ENCODE measurements around the gene NTPCR. TPM values are rescaled to one million over a fixed set of nuclear protein-coding genes. Genes with fewer than 3 reads are reported as not detected.
"Not testable (repeated sequence)": the region's sequence is repeated elsewhere in the genome, so short reads cannot be mapped to it uniquely, and the experiment has no call there.

The NTPCR gene
- total RNA-seq, 2 donors from 2014 or later = 20.9 to 50.5 TPM

DNA sequence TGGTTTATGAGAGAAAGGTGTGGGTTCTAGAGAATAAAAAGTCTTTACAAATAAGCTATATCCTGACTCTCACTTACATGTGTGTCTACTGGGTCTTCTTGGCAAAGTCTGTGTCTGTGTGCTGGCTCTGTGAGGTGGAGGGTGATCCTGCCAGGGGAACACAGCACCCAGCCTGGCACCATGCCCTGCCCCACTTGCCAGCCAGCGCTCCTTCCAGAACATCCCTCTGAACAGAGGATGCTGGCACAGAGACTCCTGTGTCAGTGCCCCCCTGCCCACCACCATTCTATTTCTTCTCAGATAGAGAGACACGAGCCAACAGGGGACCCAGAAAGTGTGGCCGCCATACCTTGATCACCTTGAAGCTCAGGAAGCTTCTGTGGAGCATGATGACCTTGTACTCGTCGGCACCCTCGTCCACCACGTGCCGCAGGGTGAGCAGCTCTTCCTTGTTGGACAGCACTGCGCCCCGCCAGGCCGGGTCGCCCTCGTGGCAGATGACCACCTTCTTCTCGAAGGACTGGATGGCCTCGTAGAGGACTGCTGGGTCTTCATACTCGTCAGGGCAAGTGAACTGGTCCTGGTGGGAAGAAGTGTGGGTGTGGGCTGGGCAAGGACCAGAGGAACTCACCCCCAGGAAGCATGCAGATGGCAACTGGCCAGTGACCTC lies 49.7 kb downstream of the NTPCR start:
- Mint-ChIP-seq H3K9me3 (no peaks in the 10 kb centered on the region), H3K36me3 (ENCODE audit: insufficient read depth in 2 of 2) (peaks cover 13 to 25% of the 10 kb centered on the region in 2 donors), H3K27me3 (ENCODE audit: low read depth) (no peaks in the 10 kb centered on the region), H3K27ac (no peak overlapping the region), H3K4me3 (no peak overlapping the region), H3K4me1 (ENCODE audit: low read depth) (no peaks in the 10 kb centered on the region)
- DNase-seq (no peak), ATAC-seq (replicated peaks in 1 of 2) (no peak)

DNA sequence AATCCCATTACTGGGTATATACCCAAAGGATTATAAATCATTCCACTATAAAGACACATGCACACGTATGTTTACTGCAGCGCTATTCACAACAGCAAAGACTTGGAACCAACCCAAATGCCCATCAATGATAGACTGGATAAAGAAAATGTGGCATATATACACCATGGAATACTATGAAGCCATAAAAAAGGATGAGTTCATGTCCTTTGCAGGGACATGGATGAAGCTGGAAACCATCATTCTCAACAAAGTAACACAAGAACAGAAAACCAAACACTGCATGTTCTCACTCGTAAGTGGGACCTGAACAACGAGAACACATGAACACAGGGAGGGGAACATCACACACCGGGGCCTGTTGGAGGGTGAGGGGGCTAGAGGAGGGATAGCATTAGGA lies 53.2 kb downstream of the NTPCR start:
- H3K27me3 Mint-ChIP-seq (ENCODE audit: low read depth) = not testable (repeated sequence)

GRCh38 chr1:233004451-233004850 lies 54.0 kb downstream of the NTPCR start:
- no peaks in the 10 kb centered on the region for H3K4me1 Mint-ChIP-seq (ENCODE audit: low read depth)

More for the DNA sequence above, 53.2 kb downstream of the NTPCR start:
- not testable (repeated sequence) for H3K4me1 Mint-ChIP-seq (ENCODE audit: low read depth); H3K36me3 Mint-ChIP-seq (ENCODE audit: insufficient read depth in 2 of 2); DNase-seq; H3K9me3 Mint-ChIP-seq; H3K27ac Mint-ChIP-seq; ATAC-seq (replicated peaks in 1 of 2); H3K4me3 Mint-ChIP-seq

GRCh38 chr1:233005156-233005555 lies 54.7 kb downstream of the NTPCR start:
- DNase-seq = no peak
- H3K9me3 Mint-ChIP-seq = no peaks in the 10 kb centered on the region

More at GRCh38 chr1:233004451-233004850, 54.0 kb downstream of the NTPCR start:
- Mint-ChIP-seq H3K27ac (no peak overlapping the region), H3K36me3 (ENCODE audit: insufficient read depth in 2 of 2) (peaks cover 3 to 6% of the 10 kb centered on the region in 2 donors), H3K4me3 (no peak overlapping the region), H3K9me3 (no peaks in the 10 kb centered on the region), H3K27me3 (ENCODE audit: low read depth) (no peaks in the 10 kb centered on the region)
- DNase-seq = no peak
- ATAC-seq (replicated peaks in 1 of 2) = no peak

GRCh38 chr1:233005703-233006102 lies 55.3 kb downstream of the NTPCR start:
- Mint-ChIP-seq H3K27ac (no peak overlapping the region), H3K27me3 (ENCODE audit: low read depth) (no peaks in the 10 kb centered on the region), H3K4me1 (ENCODE audit: low read depth) (no peaks in the 10 kb centered on the region), H3K4me3 (no peak overlapping the region), H3K36me3 (ENCODE audit: insufficient read depth in 2 of 2) (peaks cover 0 to 3% of the 10 kb centered on the region in 2 donors), H3K9me3 (no peaks in the 10 kb centered on the region)
- DNase-seq (no peak), ATAC-seq (replicated peaks in 1 of 2) (no peak)

More at GRCh38 chr1:233005156-233005555, 54.7 kb downstream of the NTPCR start:
- ATAC-seq (replicated peaks in 1 of 2) = no peak
- Mint-ChIP-seq H3K27me3 (ENCODE audit: low read depth) (no peaks in the 10 kb centered on the region), H3K27ac (no peak overlapping the region), H3K4me3 (no peak overlapping the region), H3K4me1 (ENCODE audit: low read depth) (no peaks in the 10 kb centered on the region), H3K36me3 (ENCODE audit: insufficient read depth in 2 of 2) (peaks cover 2 to 3% of the 10 kb centered on the region in 2 donors)

- Mint-ChIP-seq H3K27me3 (ENCODE audit: low read depth) (no peaks in the 10 kb centered on the region), H3K4me1 (ENCODE audit: low read depth) (no peaks in the 10 kb centered on the region), H3K4me3 (no peak overlapping the region), H3K36me3 (ENCODE audit: insufficient read depth in 2 of 2) (peaks cover 0 to 3% of the 10 kb centered on the region in 2 donors), H3K9me3 (no peaks in the 10 kb centered on the region), H3K27ac (no peak overlapping the region)
- DNase-seq (no peak), ATAC-seq (replicated peaks in 1 of 2) (no peak)
Measured at GRCh38 chr1:233006108-233006507, 55.7 kb downstream of the NTPCR start.

GRCh38 chr1:233006541-233006973 lies 56.1 kb downstream of the NTPCR start:
- H3K27me3 Mint-ChIP-seq (ENCODE audit: low read depth) = no peaks in the 10 kb centered on the region
- H3K27ac Mint-ChIP-seq = no peak overlapping the region
- DNase-seq (no peak), ATAC-seq (replicated peaks in 1 of 2) (no peak)
- no peaks in the 10 kb centered on the region for H3K4me1 Mint-ChIP-seq (ENCODE audit: low read depth)
- H3K36me3 Mint-ChIP-seq (ENCODE audit: insufficient read depth in 2 of 2) = peaks cover 0 to 3% of the 10 kb centered on the region in 2 donors
- no peaks in the 10 kb centered on the region for H3K9me3 Mint-ChIP-seq
- H3K4me3 Mint-ChIP-seq = no peak overlapping the region

DNA sequence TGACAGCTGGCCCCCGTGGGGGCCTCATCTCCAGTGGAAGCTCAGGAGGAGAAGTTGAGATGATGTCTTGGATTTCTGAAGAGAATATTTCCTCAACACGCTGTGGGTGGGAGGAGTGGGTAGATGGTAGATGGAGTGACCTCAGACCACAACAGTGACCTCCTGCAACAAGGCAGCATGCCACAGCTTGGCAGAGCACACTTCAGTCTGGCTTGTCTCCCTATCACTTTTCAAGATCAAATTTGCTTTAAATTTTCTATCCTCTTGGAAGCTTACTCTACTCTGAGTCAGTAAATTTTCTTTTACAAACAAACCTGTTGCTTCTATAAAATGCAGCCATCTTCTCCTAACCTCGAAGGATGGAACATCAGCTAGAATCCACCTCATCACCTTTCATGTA lies 59.7 kb downstream of the NTPCR start:
- ATAC-seq (replicated peaks in 1 of 2) (no peak), DNase-seq (no peak)
- no peak overlapping the region for H3K27ac Mint-ChIP-seq
- no peaks in the 10 kb centered on the region for H3K9me3 Mint-ChIP-seq
- no peak overlapping the region for H3K4me3 Mint-ChIP-seq
- no peaks in the 10 kb centered on the region for H3K4me1 Mint-ChIP-seq (ENCODE audit: low read depth)
- H3K27me3 Mint-ChIP-seq (ENCODE audit: low read depth) = no peaks in the 10 kb centered on the region
- H3K36me3 Mint-ChIP-seq (ENCODE audit: insufficient read depth in 2 of 2) = peaks cover 0 to 4% of the 10 kb centered on the region in 2 donors

DNA sequence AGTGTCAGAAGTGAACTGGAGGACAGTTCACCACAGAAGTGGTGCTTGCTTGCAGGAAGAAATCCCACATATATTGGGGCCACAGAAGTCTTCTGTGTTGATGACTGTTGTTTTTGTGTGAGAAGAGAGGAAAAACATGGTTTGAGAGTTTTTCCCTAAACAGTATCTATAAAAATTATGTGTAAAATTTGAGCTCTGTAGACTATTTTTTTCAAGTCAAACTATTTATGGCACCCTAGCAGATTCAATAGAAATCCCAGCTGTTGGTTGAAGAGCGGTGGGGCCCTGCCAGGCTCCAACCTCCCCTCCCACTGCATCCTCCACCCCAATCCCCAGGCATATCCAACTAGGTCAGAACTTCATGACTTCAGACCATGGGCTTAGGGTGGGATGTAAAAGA lies 61.6 kb downstream of the NTPCR start:
- Mint-ChIP-seq H3K36me3 (ENCODE audit: insufficient read depth in 2 of 2) (peaks cover 2 to 4% of the 10 kb centered on the region in 2 donors), H3K4me3 (no peak overlapping the region), H3K27ac (no peak overlapping the region), H3K9me3 (no peaks in the 10 kb centered on the region), H3K27me3 (ENCODE audit: low read depth) (no peaks in the 10 kb centered on the region), H3K4me1 (ENCODE audit: low read depth) (peaks cover 5% of the 10 kb centered on the region)
- ATAC-seq (replicated peaks in 1 of 2) (no peak), DNase-seq (no peak)

- Mint-ChIP-seq H3K27me3 (ENCODE audit: low read depth) (no peaks in the 10 kb centered on the region), H3K36me3 (ENCODE audit: insufficient read depth in 2 of 2) (peaks cover 4 to 6% of the 10 kb centered on the region in 2 donors)
Measured at GRCh38 chr1:233015965-233016364, 65.6 kb downstream of the NTPCR start.

GRCh38 chr1:233016798-233017197 lies 66.4 kb downstream of the NTPCR start:
- Mint-ChIP-seq H3K36me3 (ENCODE audit: insufficient read depth in 2 of 2) (peaks cover 4 to 6% of the 10 kb centered on the region in 2 donors), H3K27ac (no peak overlapping the region), H3K27me3 (ENCODE audit: low read depth) (no peaks in the 10 kb centered on the region), H3K4me3 (no peak overlapping the region), H3K4me1 (ENCODE audit: low read depth) (peaks cover 5% of the 10 kb centered on the region), H3K9me3 (no peaks in the 10 kb centered on the region)
- no peak for DNase-seq
- no peak for ATAC-seq (replicated peaks in 1 of 2)

More at GRCh38 chr1:233015965-233016364, 65.6 kb downstream of the NTPCR start:
- H3K4me3 Mint-ChIP-seq = no peak overlapping the region
- ATAC-seq (replicated peaks in 1 of 2) (no peak), DNase-seq (no peak)
- H3K9me3 Mint-ChIP-seq = no peaks in the 10 kb centered on the region
- no peak overlapping the region for H3K27ac Mint-ChIP-seq
- peaks cover 5% of the 10 kb centered on the region for H3K4me1 Mint-ChIP-seq (ENCODE audit: low read depth)

- ATAC-seq (replicated peaks in 1 of 2) (no peak), DNase-seq (no peak)
- Mint-ChIP-seq H3K36me3 (ENCODE audit: insufficient read depth in 2 of 2) (peaks cover 0 to 6% of the 10 kb centered on the region in 2 donors), H3K27me3 (ENCODE audit: low read depth) (no peaks in the 10 kb centered on the region), H3K27ac (no peak overlapping the region), H3K4me1 (ENCODE audit: low read depth) (peaks cover 5% of the 10 kb centered on the region), H3K9me3 (no peaks in the 10 kb centered on the region), H3K4me3 (no peak overlapping the region)
Measured at GRCh38 chr1:233019083-233019482, 68.7 kb downstream of the NTPCR start.

- DNase-seq (no peak), ATAC-seq (replicated peaks in 1 of 2) (no peak)
- Mint-ChIP-seq H3K36me3 (ENCODE audit: insufficient read depth in 2 of 2) (peaks cover 0 to 6% of the 10 kb centered on the region in 2 donors), H3K4me1 (ENCODE audit: low read depth) (peaks cover 5% of the 10 kb centered on the region), H3K27ac (no peak overlapping the region), H3K9me3 (no peaks in the 10 kb centered on the region), H3K27me3 (ENCODE audit: low read depth) (no peaks in the 10 kb centered on the region), H3K4me3 (no peak overlapping the region)
Measured at GRCh38 chr1:233019778-233020325, 69.4 kb downstream of the NTPCR start.

GRCh38 chr1:233020426-233020825 lies 70.0 kb downstream of the NTPCR start:
- peaks cover 0 to 6% of the 10 kb centered on the region in 2 donors for H3K36me3 Mint-ChIP-seq (ENCODE audit: insufficient read depth in 2 of 2)
- H3K4me3 Mint-ChIP-seq = no peak overlapping the region
- DNase-seq = no peak
- no peak overlapping the region for H3K27ac Mint-ChIP-seq
- ATAC-seq (replicated peaks in 1 of 2) = no peak
- no peaks in the 10 kb centered on the region for H3K27me3 Mint-ChIP-seq (ENCODE audit: low read depth)
- H3K9me3 Mint-ChIP-seq = no peaks in the 10 kb centered on the region
- H3K4me1 Mint-ChIP-seq (ENCODE audit: low read depth) = peaks cover 5% of the 10 kb centered on the region

Measured in activated T-cell treated with anti-CD3 and anti-CD28 coated beads, Interleukin-2, amount 50 U/mL, for 72 hours (primary cell).